Esophagus muscularis mucosa (tissue), 4 donors: ENCODE results near the gene CLSTN1. TPM values are rescaled to one million over a fixed set of nuclear protein-coding genes. Genes with fewer than 3 reads are reported as not detected.

Experiments
- DNase-seq: peaks from one replicate; pipeline ENCODE4 v3.0.0-alpha.2; 2017; ENCODE audit errors: extremely low spot score
- H3K27ac ChIP-seq, 4 donors: fragments of 200-600 bp; sonication (generic); replicated peaks in 1 of 4; 1 replicate in 3 of 4; 2 replicates in 1 of 4; pipeline ENCODE4 v1.5.1; 2016 to 2019; ENCODE audit warnings: mild to moderate bottlenecking in 1 of 4
- H3K27me3 ChIP-seq, 4 donors: fragments of 200-600 bp; sonication (generic); one replicate each; pipeline versions ENCODE4 v1.5.1 to v1.6.0; 2016 to 2019
- H3K36me3 ChIP-seq, 4 donors: fragments of 200-600 bp; sonication (generic); one replicate each; pipeline ENCODE4 v1.5.1; 2016 to 2019
- H3K4me1 ChIP-seq, 4 donors: fragments of 200-600 bp; sonication (generic); one replicate each; pipeline ENCODE4 v1.5.1; 2016 to 2019
- H3K4me3 ChIP-seq, 4 donors: fragments of 200-600 bp; sonication (generic); 1 replicate in 2 of 4; 2 replicates in 2 of 4; pipeline ENCODE4 v1.5.1; 2016 to 2019; ENCODE audit warnings: mild to moderate bottlenecking in 4 of 4, moderate library complexity in 1 of 4
- H3K9me3 ChIP-seq, 4 donors: fragments of 200-600 bp; sonication (generic); 1 replicate in 3 of 4; 2 replicates in 1 of 4; pipeline ENCODE4 v1.5.1; 2016 to 2019
- CTCF ChIP-seq, 3 experiments: fragments of 200-600 bp in 2 of 3; fragments of 450-650 bp in 1 of 3; sonication (generic) in 2 of 3; IDR thresholded peaks; one replicate each; pipeline ENCODE4 v1.5.1; 2017 to 2019; ENCODE audit warnings: antibody characterized with exemption in 3 of 3, mild to moderate bottlenecking in 2 of 3, moderate library complexity in 1 of 3
- EP300 ChIP-seq: sonication (generic); formaldehyde crosslinking; IDR thresholded peaks from one replicate; pipeline ENCODE4 v1.6.1; 2017; ENCODE audit warnings: antibody characterized with exemption
- POLR2A ChIP-seq: fragments of 450-650 bp; IDR thresholded peaks from one replicate; pipeline ENCODE4 v1.6.1; 2017; ENCODE audit warnings: antibody characterized with exemption, moderate library complexity, mild to moderate bottlenecking, low read depth
- POLR2AphosphoS5 ChIP-seq, 2 donors: sonication (generic); formaldehyde crosslinking; IDR thresholded peaks; one replicate each; pipeline ENCODE4 v1.6.1; 2017; ENCODE audit warnings: antibody characterized with exemption in 2 of 2
- WGBS: methylation state at CpG from one replicate; pipeline ENCODE4 v1.1.5; 2018; 5-methylcytosine and 5-hydroxymethylcytosine counted together
- intact Hi-C: fragments of 100-400 bp; cut with DNase I; formaldehyde crosslinking; loops from one replicate; pipeline ENCODE4 v1.15.1; 2023
- total RNA-seq, 4 donors: library from RNA; depleted of rRNA; stranded (reverse); fragments of >200 nt; gene quantifications; one replicate each; pipeline versions ENCODE4 v1.1.0 to v1.2.1, GENCODE V29; 2016

Gene CLSTN1
- total RNA-seq, 4 donors from 2014 or later: 47.1 to 109 (median 72.3) TPM

GRCh38 chr1:9838946-9839345 is 15.2 kb upstream of the CLSTN1 start:
- TF ChIP-seq POLR2A (no peak), POLR2AphosphoS5 (IDR thresholded peaks at IDR 0.05) (no peak), EP300 (no peak), CTCF (IDR thresholded peaks at IDR 0.05) (no peak)
- no peak overlapping the region for H3K27ac ChIP-seq
- intact Hi-C loops: no loop called here
- peaks cover 28 to 39% (median 32%) of the 10 kb centered on the region in 4 donors for H3K4me1 ChIP-seq
- DNase-seq: no peak
- H3K27me3 ChIP-seq: no peaks in the 10 kb centered on the region
- H3K4me3 ChIP-seq: no peak overlapping the region
- no peaks in the 10 kb centered on the region for H3K36me3 ChIP-seq
- no peaks in the 10 kb centered on the region for H3K9me3 ChIP-seq
- 88% methylated on average over 10 of the region's 10 CpGs for WGBS

- Histone ChIP-seq H3K4me1 (peaks cover 10 to 18% (median 15%) of the 10 kb centered on the region in 4 donors), H3K4me3 (no peak overlapping the region), H3K36me3 (no peaks in the 10 kb centered on the region), H3K9me3 (no peaks in the 10 kb centered on the region), H3K27me3 (no peaks in the 10 kb centered on the region), H3K27ac (no peak overlapping the region)
- no peak for DNase-seq
- intact Hi-C loops: no loop called here
- 94% methylated on average over 3 of the region's 5 CpGs for WGBS
- no peak for TF ChIP-seq EP300
- no peak for TF ChIP-seq CTCF (IDR thresholded peaks at IDR 0.05)
- no peak for TF ChIP-seq POLR2A
- no peak for TF ChIP-seq POLR2AphosphoS5 (IDR thresholded peaks at IDR 0.05)
Observed at GRCh38 chr1:9836632-9836960, 12.8 kb upstream of the CLSTN1 start.

- Histone ChIP-seq H3K36me3 (no peaks in the 10 kb centered on the region), H3K4me3 (no peak overlapping the region), H3K9me3 (no peaks in the 10 kb centered on the region), H3K27me3 (no peaks in the 10 kb centered on the region), H3K27ac (peak overlapping the region in 2 of 4 donors; percentile 20 to 34), H3K4me1 (peaks cover 10 to 18% (median 15%) of the 10 kb centered on the region in 4 donors)
- no peak for TF ChIP-seq POLR2AphosphoS5 (IDR thresholded peaks at IDR 0.05)
- TF ChIP-seq CTCF (IDR thresholded peaks at IDR 0.05): no peak
- no peak for TF ChIP-seq POLR2A
- no peak for TF ChIP-seq EP300
- 53% methylated on average over 11 of the region's 15 CpGs for WGBS
- intact Hi-C loops: no loop called here
- no peak for DNase-seq
Observed at GRCh38 chr1:9835758-9836631, 12.2 kb upstream of the CLSTN1 start.

- TF ChIP-seq POLR2AphosphoS5 (IDR thresholded peaks at IDR 0.05) (no peak), POLR2A (no peak), EP300 (no peak), CTCF (IDR thresholded peaks at IDR 0.05) (no peak)
- Histone ChIP-seq H3K4me1 (peaks cover 10 to 18% (median 15%) of the 10 kb centered on the region in 4 donors), H3K36me3 (no peaks in the 10 kb centered on the region), H3K27ac (peak overlapping the region in 1 of 4 donors; percentile 34), H3K27me3 (no peaks in the 10 kb centered on the region), H3K4me3 (no peak overlapping the region), H3K9me3 (no peaks in the 10 kb centered on the region)
- no peak for DNase-seq
- 61% methylated on average over 6 of the region's 9 CpGs for WGBS
- intact Hi-C loops: no loop called here
Observed at GRCh38 chr1:9835404-9835757, 11.6 kb upstream of the CLSTN1 start.

GRCh38 chr1:9833632-9834031 is 9.9 kb upstream of the CLSTN1 start:
- TF ChIP-seq EP300 (no peak), CTCF (IDR thresholded peaks at IDR 0.05) (no peak), POLR2AphosphoS5 (IDR thresholded peaks at IDR 0.05) (no peak), POLR2A (no peak)
- H3K9me3 ChIP-seq: no peaks in the 10 kb centered on the region
- no peaks in the 10 kb centered on the region for H3K27me3 ChIP-seq
- no peak overlapping the region for H3K4me3 ChIP-seq
- DNase-seq: no peak
- H3K36me3 ChIP-seq: no peaks in the 10 kb centered on the region
- H3K27ac ChIP-seq: no peak overlapping the region
- intact Hi-C loops: no loop called here
- WGBS: 82% methylated on average over 3 of the region's 3 CpGs
- peaks cover 10 to 18% (median 15%) of the 10 kb centered on the region in 4 donors for H3K4me1 ChIP-seq
